Right ventricle myocardium superior (tissue), 1 donor: Measurements from ENCODE around the gene RCOR2. TPM values are rescaled to one million over a fixed set of nuclear protein-coding genes. Genes with fewer than 3 reads are reported as not detected.

Experiments
- ATAC-seq: fragments of 200-7000 bp; cut with Tn5 transposase; one replicate; pipeline ENCODE4 v1.9.1; 2020; ENCODE audit warnings: mild to moderate bottlenecking; ENCODE audit not compliant: poor library complexity
- DNase-seq: peaks from one replicate; pipeline ENCODE4 v3.0.0-alpha.2; 2020
- intact Hi-C: fragments of 100-400 bp; cut with DNase I; formaldehyde crosslinking; loops from one replicate; pipeline ENCODE4 v1.11.2; 2022
- total RNA-seq: library from RNA; stranded (reverse); fragmentation: NEBNext Ultra II Directional; extraction: Animal tissue kit (Norgen Biotek cat#: 25700); gene quantifications from one replicate; pipeline ENCODE4 v1.2.1, GENCODE V29; 2021
- donor health status: DM: no; HTN: yes; CAD: no; lungs with severe emphysema.

RCOR2 gene
- total RNA-seq, 1 donor from 2014 or later: 9.9 TPM

DNA sequence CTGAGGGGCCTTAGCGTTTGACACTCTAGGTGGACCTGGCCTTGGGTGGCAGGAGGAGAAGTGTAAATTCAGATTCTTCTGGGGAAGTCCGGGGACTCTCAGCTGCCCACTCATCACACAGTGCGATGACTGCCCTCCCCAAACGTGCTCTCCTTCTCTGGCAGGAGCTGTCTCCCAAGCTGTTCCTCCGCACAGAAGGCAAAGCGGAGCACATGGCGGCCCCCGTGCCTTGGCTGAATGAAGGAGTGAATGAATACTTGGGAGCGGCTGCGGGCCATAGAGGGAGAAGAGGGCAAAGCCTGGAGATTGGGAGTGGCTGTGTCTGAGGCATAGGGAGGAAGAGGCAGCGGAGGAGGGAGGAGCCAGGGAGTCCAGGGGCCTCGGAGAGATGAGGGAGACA is 14.9 kb upstream of the RCOR2 start:
- no peak for DNase-seq
- ATAC-seq: no peak
- intact Hi-C loops: no loop called here

DNA sequence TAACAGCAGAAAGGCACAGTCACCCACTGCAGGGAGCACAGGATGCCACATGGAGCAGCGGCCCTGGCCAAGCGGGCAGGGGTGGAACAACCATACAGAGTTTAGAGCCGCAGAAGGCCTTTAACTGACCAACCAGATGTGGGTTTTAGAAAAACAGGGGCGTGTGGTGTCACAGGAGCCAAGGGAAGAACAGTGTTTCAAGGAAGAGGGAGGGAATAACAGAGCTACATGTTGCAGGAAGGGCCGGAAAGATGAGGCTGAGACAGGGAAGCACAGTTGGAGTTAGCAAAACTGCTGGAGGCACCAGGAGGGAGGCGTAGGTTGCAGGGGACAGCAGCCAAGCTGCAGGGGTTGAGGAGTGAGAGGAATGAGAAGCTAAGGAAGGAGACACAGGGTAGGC is 14.1 kb upstream of the RCOR2 start:
- ATAC-seq: no peak

DNA sequence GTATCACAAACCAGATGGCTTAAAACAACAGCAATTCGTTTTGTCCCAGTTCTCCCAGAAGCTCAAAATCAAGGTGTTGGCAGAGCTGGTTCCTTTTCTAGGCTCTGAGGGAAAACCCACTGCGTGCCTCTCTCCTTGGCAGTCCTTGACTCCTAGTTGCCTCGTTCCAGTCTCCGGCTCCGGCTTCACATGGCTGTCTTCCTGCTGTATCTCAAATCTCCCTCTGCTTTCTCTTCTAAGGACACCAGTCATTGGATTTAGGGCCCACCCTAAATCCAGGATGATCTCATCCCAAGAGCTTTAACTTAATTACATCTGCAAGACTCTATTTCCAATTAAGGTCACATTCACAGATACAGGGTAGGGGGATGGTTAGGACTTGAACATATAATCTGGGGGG is 12.7 kb upstream of the RCOR2 start:
- ATAC-seq (no peak), DNase-seq (no peak)
- intact Hi-C loops: no loop called here

More for the DNA sequence above, 14.1 kb upstream of the RCOR2 start:
- intact Hi-C loops: no loop called here
- no peak for DNase-seq

DNA sequence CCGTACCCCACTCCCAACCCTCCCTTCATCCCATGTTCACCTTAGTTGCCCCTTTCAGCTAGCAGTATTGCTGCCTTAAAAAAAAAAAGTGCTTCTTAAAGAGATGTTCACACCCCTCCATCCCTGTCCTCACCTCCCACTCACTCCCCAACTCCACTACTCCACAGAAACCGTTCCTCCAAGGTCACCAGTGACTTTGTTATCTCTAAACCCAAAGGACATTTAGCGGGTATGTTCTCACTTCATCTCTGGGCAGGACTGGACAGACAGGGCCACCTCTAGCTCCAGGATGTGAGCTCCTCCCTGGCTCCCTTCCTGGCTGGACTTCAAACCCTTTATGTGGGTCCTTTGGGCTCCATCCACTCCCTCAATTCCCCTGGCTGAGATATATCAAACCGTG is 6.4 kb upstream of the RCOR2 start:
- ATAC-seq (no peak), DNase-seq (no peak)
- intact Hi-C loops: no loop called here

DNA sequence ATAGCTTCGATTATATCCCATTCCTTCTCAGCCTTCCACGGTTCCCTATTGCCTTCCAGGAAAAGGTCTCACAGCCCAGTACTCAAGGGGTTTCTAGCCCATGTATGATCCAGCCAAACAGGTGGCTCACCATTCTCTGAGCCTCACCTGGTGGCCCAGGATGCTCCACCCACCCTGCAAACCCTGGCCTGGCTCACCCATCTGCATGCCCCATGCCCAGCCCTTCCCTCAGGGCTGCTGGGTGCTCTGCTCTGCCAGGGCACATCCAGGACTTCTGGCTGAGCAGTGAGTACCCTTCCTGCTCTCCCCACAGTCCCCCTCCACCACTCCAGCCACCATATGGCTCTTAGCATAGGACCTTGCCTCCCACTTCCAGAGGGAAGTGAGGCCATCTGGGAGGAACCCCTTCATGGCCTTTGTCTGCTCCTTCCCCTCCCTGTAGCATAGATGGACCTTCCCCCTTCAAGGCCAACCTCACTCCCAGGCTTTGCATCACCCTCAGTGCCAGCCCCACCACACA is 5.8 kb upstream of the RCOR2 start:
- intact Hi-C loops: no loop called here
- no peak for ATAC-seq
- DNase-seq: no peak

DNA sequence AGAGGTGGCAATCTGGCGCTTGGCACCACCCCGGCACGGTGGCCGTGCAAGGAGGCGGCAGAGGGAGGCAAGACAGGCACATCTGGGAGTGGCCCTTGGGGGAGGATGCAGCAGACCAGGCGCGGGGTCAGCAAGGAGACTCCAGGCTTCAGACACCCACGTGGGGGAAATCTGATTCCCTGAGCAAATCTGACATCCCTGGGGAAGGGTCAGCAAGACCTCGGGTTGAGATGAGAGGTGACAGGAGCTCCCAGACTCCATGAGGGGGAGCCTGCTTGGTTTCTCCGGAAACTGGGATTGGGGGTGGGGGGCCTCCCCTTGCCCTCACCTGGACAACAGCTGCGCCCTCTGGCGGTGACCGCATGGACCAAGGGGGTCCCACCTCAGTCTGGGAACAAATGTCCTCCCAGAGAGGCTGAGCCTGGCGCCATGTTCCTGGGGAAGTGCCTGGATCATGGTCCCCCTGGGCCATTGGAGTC is 4.0 kb upstream of the RCOR2 start:
- intact Hi-C loops: no loop called here
- ATAC-seq (no peak), DNase-seq (no peak)

DNA sequence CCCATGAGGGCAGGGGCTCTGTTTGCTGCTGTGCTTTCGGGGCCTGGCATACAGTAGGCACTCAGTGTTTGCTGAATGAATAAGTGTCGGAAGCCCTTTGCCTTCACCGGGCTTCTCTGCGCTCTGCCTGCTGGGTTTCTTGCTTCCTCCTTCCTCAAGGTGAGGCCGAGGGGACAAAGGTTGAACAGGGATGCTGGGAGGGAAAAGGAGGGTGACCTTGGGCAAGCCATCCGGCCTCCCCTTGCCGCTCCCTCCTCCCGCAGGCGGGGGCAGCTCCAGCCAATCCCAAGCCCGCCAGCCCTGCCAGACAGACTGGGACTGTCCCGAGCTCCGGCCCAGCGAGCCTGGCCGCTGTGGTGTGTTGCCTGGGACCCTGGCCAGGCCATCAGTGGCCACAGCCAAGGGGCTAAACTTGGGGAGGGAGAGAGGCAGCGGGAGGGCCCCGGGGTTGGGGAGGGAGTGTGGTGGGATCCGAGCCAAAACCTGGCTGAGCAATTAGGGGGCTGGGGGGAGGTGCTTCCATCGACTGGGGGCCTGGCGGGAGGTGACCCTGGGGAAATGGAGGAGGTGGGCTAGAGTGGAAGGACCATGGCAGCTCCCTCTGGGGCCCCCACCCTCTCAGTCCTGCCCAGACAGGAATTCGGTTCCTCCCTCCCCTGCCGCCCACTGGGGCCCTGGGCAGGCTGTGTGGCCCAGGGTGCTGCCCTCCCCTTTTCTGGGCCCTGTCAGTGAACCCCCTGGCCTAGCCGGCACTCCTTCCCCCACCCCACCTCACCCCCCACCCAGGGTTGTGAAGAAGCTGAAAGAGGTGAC is 3.4 kb upstream of the RCOR2 start:
- intact Hi-C loops: no loop called here
- DNase-seq: peak; percentile 92
- peak; percentile 69 for ATAC-seq

DNA sequence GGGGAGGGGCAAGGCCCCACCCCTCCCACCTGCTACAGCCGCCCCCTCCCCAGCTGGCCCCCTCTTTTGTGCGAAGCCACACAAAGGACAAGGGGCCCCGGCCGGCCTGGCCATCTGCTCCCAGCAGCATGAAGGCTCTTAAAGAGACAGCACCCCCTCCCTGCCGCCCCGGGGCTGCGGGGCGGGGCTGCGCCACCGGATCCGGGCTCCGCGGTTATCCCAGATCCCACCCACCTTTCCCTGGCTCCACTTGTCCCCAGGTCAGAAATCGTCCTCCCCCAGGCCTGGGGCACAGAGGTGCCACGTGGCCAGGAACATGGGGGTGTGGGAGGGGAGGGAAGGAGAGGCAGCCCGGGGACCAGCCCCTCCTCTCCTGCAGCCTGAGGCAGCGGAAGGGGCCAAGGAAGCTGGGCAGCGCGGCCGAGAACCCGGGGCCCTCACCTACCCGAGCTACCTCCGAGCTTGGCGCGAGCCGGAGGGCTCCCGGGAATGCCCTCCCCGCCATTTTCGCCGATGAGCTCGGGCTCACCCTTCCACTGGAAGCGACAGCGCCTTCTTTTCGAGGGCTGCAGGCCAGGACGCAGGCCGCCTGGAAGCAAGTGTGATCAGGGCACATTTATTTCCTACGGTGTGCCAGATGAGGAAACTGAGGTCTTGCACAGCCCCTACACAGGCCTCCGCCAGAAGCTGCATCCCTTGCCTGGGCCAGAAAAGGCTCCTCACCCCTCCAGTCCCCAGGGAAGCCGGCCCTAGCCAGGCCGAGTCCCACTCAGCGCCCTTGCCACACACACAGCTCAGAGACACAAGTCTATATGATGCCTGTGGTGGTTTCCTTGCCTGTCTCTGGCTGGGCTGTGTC is 2.5 kb upstream of the RCOR2 start:
- intact Hi-C loops: loop anchor here (2.0 kb wide), 1 partner anchor 19 kb away; the partner anchor contains the start of gene NAA40
- DNase-seq (peak; percentile 80), ATAC-seq (peak; percentile 52)

DNA sequence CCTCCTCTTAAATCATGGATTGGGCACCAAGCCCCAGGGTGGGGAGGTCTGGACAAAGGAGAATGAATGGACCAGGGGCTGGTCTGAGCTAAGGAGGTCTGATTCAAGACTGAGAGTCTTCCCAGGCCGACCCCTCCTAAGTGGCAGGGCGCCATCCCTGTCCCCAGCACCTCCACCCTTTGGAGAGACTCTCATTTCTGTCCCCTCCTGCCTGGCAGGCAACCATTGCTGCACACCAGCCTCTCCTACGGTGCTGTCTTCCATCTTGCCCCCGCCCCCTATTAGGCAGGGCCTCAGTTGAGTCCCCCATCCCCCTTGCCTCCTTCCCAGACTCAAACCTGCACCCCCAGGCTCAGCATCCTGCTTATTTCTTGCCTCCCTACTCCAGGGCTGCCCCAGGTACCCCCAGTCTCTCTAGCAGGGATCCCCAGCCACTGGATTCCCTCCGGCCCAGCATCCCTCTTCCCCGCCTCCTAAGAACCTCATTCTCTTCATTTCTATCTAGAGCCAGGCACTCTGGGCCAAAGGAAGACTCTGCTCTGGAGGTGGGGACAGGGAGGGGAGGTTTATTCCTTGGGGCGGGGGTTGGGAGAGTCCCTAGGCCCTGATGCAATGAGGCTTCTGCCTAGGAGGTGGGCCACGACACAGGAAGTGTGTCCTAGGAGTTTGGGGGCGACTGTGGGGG is 1.7 kb upstream of the RCOR2 start:
- intact Hi-C loops: loop anchor here (2.0 kb wide), 1 partner anchor 20 kb away; the partner anchor contains the start of gene NAA40
- ATAC-seq (no peak), DNase-seq (peak; percentile 58)

DNA sequence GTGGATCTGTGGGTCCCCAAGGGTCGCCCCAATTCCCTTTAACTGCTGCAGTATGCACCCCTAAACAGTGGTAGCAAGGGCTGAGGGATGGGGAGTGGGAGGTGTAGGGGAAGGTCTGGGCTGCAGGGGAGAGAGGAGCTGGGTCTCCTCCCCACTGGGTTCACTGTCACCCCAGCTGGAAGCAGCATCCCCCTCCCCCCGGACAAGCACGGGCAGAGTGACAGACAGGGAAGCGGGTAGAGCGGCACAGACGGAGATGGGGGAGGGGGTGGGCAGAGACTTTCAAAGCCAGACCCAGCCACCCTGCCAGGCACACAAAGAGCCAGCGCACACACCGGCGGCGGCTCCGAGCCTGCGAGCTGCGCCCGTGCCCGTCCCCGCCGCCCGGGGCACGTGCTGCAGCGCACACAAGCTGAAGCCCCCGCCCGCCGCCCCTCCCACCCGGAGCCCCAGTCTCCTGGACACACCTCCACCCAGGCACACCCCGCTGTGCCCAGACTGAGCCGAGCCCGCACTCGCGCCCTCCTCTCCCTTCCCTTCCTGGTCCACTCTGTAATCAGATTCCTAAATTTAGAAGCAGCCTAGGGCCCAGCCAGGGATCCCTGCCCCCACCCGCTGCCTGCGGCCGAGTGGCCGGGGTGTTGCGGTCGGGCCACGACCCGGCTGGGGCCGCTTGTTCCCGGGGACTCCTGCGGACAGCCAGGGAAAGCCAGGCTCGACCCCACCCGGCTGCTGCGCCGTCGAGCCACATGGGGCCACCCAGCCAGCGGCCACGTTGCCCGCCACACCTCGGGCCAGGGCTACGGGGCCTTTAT is 935 bp upstream of the RCOR2 start:
- intact Hi-C loops: loop anchor here (2.0 kb wide), 1 partner anchor 21 kb away; the partner anchor contains the start of gene NAA40
- DNase-seq (peak; percentile 88), ATAC-seq (peak; percentile 59)

DNA sequence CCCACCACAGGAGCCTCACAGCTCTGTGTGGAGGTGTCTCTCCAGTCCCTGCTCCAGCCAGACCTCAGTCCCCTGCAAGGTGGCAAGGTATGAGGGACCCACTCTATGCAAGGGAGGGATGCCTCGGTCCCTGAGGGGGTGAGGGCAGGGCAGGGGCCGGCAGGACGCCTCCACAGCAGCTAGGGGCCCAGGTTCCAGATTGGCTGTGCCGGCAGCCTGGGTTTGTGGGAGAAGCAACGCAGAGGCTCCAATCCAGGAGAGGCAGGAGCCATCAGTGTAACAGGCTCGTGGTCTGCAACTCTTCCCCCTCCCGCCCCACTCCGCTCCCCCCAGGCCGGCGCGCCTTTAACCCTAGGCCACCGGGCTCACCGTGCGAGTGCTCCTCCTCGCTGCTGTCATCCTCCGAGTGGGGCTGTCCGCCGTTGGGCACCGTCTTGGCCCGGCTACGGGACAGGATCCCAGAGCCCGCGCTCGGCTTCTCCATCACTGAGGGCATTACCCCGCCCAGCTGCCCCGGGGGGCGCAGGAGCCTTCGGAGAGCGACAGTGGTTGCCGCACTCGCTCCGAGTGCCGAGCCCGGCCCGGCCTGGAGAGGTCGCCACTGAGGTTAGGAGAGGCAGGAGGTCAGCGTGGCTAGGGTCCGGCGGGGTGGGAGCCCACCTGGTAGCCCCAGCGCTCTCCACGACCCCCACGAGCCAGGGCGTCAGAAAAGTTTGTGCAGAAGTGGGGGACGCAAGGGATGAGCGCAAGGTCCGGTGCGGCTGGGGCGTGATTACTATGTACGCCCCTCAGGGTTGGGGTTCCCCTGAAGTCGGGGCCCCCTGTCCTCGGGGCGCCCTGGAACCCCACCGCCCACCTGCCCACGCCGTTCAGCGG is 765 bp downstream of the RCOR2 start:
- ATAC-seq: no peak
- intact Hi-C loops: no loop called here
- peak; percentile 70 for DNase-seq

DNA sequence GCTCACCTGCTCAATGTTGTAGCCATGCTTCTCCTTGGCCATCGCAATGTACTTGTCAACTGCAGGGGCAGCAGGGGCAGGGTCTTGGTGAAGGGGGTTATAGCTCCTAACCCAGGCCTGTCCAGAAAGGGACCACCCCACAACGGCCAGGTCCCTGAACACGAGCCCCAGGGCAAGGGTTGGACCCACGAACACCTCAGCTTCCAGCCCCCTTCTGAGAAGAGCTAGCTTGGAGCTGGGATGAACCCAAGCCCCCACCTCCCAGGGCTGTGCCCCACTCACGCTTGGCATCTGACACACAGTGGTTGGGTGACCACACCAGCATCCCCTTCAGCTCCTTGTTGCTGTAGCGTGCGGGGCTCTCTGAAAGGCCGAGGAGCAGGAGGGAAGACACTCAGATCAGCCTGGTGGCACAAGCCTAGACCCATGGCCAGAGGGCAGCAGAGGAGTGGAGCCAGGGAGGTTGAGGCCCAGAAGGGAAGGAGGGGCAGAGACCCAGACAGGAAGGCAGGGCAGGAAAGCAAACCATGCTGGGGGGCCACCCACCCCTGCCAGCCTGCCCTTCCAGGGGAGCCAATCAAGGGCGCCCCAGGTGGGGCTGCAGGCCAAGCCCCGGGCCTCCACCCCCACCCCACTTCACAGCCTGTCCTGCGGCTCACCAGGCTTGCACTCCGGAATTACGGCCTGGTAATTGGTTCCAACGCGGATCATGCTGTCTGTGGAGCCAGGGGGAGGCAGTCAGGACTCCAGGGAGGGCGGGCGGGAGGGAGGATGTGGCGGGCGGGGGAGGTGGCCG is 1.9 kb downstream of the RCOR2 start:
- intact Hi-C loops: no loop called here
- DNase-seq (no peak), ATAC-seq (no peak)

DNA sequence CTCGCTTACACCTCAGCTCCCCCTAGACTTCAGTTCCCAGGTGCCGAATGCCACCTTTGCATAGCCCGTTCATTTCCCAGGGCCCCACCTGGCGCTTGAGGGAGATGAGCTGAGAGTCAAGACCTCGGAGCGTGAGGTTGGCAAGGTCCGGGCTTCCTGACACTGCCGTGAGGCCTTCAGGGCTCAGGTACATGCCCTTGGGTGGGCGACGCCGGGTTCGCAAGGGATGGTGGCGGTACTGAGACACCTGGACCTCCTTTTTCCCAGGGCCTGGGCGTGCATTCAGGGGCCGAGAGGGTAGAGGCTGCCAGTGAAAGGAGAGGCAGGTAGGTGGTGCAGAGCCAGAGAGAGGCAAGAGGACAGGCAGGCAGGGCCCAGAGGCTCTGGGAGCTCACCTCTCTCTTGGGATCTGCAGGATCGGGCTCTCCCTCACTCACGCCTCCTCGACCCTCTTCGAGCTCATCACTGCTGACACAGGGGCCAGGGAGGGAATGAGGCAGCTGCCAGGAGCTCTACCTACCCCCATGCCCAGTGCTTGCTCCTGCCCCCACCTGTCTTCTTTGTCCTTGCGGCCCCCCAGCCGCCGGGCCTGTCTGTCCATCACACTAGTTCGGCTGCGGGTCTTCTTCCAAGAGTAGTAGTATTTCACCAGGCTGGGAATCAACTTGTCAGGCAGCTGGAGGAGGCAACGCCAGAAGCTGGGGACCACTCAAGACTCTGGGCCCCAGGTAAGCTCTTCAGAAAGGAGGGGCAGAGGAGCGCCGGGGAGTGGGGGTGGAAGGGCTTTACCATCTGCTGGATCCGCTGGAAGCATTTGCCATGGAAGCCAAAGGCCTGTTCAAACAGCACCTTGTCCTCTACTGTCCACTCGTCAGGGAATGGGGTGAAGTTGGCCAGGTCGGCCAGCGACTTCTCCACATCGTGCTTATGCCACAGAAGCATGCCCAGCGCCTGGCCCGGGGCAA is 2.8 kb downstream of the RCOR2 start:
- intact Hi-C loops: no loop called here
- ATAC-seq: no peak
- DNase-seq: no peak

DNA sequence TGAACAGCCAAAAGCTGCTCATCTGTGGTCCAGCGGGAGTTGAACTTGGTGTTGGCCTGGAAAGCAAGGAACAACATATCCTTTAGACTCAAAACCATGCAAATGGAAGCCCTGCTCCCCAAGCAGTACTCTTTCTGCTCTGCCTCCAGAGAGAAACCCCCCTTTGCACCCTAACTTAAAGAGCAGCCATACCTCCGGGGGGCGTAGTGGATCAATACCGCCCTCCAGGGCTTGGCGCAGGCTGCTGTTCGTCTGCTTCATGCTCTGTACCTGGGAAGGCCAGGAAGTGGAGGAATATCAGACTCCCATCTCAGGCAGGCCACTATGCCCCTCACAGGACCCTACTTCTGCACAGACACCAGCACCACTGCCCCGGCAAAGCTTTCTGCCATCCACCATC is 4.3 kb downstream of the RCOR2 start:
- ATAC-seq: no peak

DNA sequence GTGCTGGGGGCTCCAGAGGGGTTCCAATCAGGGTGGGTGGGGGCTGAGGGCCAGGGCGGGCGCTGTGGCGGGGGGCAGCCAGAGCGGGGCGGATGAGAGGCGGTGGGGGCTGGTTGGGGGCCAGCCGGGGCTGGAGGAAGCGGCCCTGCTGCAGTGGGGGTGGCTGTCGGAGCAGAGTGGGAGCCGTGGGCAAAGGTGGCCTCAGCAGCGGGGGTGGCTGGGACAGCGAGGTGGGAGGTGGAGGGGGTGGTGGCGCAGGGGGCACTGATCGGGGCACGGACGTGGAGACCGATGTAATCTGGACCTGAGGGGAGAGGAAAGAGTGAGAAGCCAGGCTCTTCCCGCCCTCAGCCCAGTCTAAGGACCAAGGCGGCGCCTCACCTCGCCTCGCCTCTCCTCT is 5.1 kb downstream of the RCOR2 start:
- ATAC-seq (no peak), DNase-seq (no peak)
- intact Hi-C loops: no loop called here

More for the DNA sequence above, 4.3 kb downstream of the RCOR2 start:
- DNase-seq: no peak
- intact Hi-C loops: no loop called here
